ENCODE results near the gene DAAM2. TPM values are rescaled to one million over a fixed set of nuclear protein-coding genes. Genes with fewer than 3 reads are reported as not detected.

The DAAM2 gene
- polyA plus RNA-seq, 2 of the 4 experiments (the other 2 are of a cell fraction), result not detected

GRCh38 chr6:39855356-39855995 lies 63.3 kb downstream of the DAAM2 start:
- Histone ChIP-seq H3K4me2 (no peak overlapping the region), H3K4me3 (no peak overlapping the region), H3K4me1 (no peaks in the 10 kb centered on the region), H3K9me3 (no peaks in the 10 kb centered on the region), H3K27ac (no peak overlapping the region)
- TF ChIP-seq CEBPB (IDR thresholded peaks at IDR 0.05) (no peak), RNF2 (IDR thresholded peaks at IDR 0.05; ENCODE audit: borderline replicate concordance, low read depth) (no peak), TFCP2L1 (CRISPR knock-in tag; IDR thresholded peaks at IDR 0.05) (no peak), FOSL2 (IDR thresholded peaks at IDR 0.05) (no peak), FOSL2 (CRISPR knock-in tag; IDR thresholded peaks at IDR 0.05) (no peak), TP53 (CRISPR knock-in tag; IDR thresholded peaks at IDR 0.05) (no peak), CTCF (IDR thresholded peaks at IDR 0.05) (no peak)
- FAIRE-seq (no peak), DNase-seq (ENCODE audit: low read depth in 1 of 2, low spot score in 1 of 2) (no peak), ATAC-seq (no peak)
- WGBS (ENCODE audit: missing lambda C conversion rate), result 25% methylated on average over 7 of the region's 7 CpGs
- CTCF ChIA-PET, result no interaction called here
- POLR2A ChIA-PET, result no interaction called here

GRCh38 chr6:39859025-39859424 lies 66.8 kb downstream of the DAAM2 start:
- Histone ChIP-seq H3K27ac (no peak overlapping the region), H3K4me3 (no peak overlapping the region), H3K9me3 (no peaks in the 10 kb centered on the region), H3K4me1 (no peaks in the 10 kb centered on the region), H3K4me2 (no peak overlapping the region)
- TF ChIP-seq HOXA7 (CRISPR knock-in tag; IDR thresholded peaks at IDR 0.05) (no peak), REST (IDR thresholded peaks at IDR 0.05) (no peak), ESRRA (IDR thresholded peaks at IDR 0.05; ENCODE audit: borderline replicate concordance, low read length) (no peak), RCOR1 (IDR thresholded peaks at IDR 0.05; ENCODE audit: low read depth, low read length) (no peak), CHD4 (IDR thresholded peaks at IDR 0.05; ENCODE audit: borderline replicate concordance) (no peak), CEBPB (IDR thresholded peaks at IDR 0.05) (no peak), SMC3 (IDR thresholded peaks at IDR 0.05) (no peak)
- FAIRE-seq (no peak), ATAC-seq (no peak), DNase-seq (ENCODE audit: low read depth in 1 of 2, low spot score in 1 of 2) (no peak)
- WGBS (ENCODE audit: missing lambda C conversion rate), result 24% methylated on average over 2 of the region's 2 CpGs
- ChIA-PET CTCF (no interaction called here), POLR2A (no interaction called here)

GRCh38 chr6:39861663-39862062 lies 69.5 kb downstream of the DAAM2 start:
- Histone ChIP-seq H3K4me3 (no peak overlapping the region), H3K27ac (no peak overlapping the region), H3K4me2 (no peak overlapping the region), H3K9me3 (no peaks in the 10 kb centered on the region), H3K4me1 (no peaks in the 10 kb centered on the region)
- ChIA-PET POLR2A (no interaction called here), CTCF (no interaction called here)
- no peak for TF ChIP-seq RFX5 (IDR thresholded peaks at IDR 0.05)
- no peak for TF ChIP-seq EHMT2 (IDR thresholded peaks at IDR 0.05; ENCODE audit: low read depth)
- TF ChIP-seq USF2 (IDR thresholded peaks at IDR 0.05), result no peak
- no peak for TF ChIP-seq ZNF302 (CRISPR knock-in tag; IDR thresholded peaks at IDR 0.05)
- no peak for TF ChIP-seq EP300 (IDR thresholded peaks at IDR 0.05)
- TF ChIP-seq ZFP36 (IDR thresholded peaks at IDR 0.05; ENCODE audit: borderline replicate concordance, partially characterized antibody), result no peak
- no peak for TF ChIP-seq RCOR1 (IDR thresholded peaks at IDR 0.05; ENCODE audit: low read depth, low read length)
- TF ChIP-seq TFCP2L1 (CRISPR knock-in tag; IDR thresholded peaks at IDR 0.05), result no peak
- no peak for TF ChIP-seq PHF8 (IDR thresholded peaks at IDR 0.05; ENCODE audit: borderline replicate concordance, low read depth)
- no peak for TF ChIP-seq GATA3 (IDR thresholded peaks at IDR 0.05; ENCODE audit: borderline replicate concordance)
- TF ChIP-seq CBX2 (IDR thresholded peaks at IDR 0.05; ENCODE audit: borderline replicate concordance, low read depth), result no peak
- no peak for TF ChIP-seq POLR2AphosphoS2 (conservative IDR thresholded peaks at IDR 0.05; ENCODE audit: low read length)
- no peak for TF ChIP-seq HDAC2 (IDR thresholded peaks at IDR 0.05)
- no peak for TF ChIP-seq ESRRA (IDR thresholded peaks at IDR 0.05; ENCODE audit: borderline replicate concordance, low read length)
- TF ChIP-seq ZC3H11A (IDR thresholded peaks at IDR 0.05), result no peak
- TF ChIP-seq BCL3 (IDR thresholded peaks at IDR 0.05), result no peak
- no peak for TF ChIP-seq FOSB (CRISPR knock-in tag; IDR thresholded peaks at IDR 0.05)
- TF ChIP-seq RAD21 (conservative IDR thresholded peaks at IDR 0.05 in 1 of 2, IDR thresholded peaks at IDR 0.05 in 1 of 2), result no peak
- no peak for ATAC-seq
- WGBS (ENCODE audit: missing lambda C conversion rate), result 9% methylated on average over 3 of the region's 3 CpGs
- FAIRE-seq, result no peak
- no peak for DNase-seq (ENCODE audit: low read depth in 1 of 2, low spot score in 1 of 2)
